Colonic mucosa (tissue), 4 donors: ENCODE measurements around the gene ADGB. TPM values are rescaled to one million over a fixed set of nuclear protein-coding genes. Genes with fewer than 3 reads are reported as not detected.

Experiments used
- DNase-seq: peaks from one replicate; pipeline ENCODE4 v3.0.0-alpha.2; 2020
- H3K27ac ChIP-seq: fragments of 200-600 bp; one replicate; pipeline ENCODE4 v1.8.0; 2021
- H3K27me3 ChIP-seq: fragments of 200-600 bp; one replicate; pipeline ENCODE4 v1.8.0; 2021
- H3K36me3 ChIP-seq: fragments of 200-600 bp; one replicate; pipeline ENCODE4 v1.8.0; 2021
- H3K4me1 ChIP-seq: fragments of 200-600 bp; one replicate; pipeline ENCODE4 v1.8.0; 2021; ENCODE audit warnings: mild to moderate bottlenecking
- H3K4me3 ChIP-seq: fragments of 200-600 bp; one replicate; pipeline ENCODE4 v1.8.0; 2021
- H3K9ac ChIP-seq, 2 donors: one replicate each; pipeline ENCODE4 v1.7.0; 2013; ENCODE audit warnings: control low read depth in 2 of 2, low read depth in 2 of 2, low read length in 2 of 2
- H3K9me3 ChIP-seq: fragments of 200-600 bp; one replicate; pipeline ENCODE4 v1.8.0; 2021
- intact Hi-C: fragments of 100-400 bp; cut with DNase I; formaldehyde crosslinking; loops from one replicate; pipeline ENCODE4 v1.14.1; 2022
- total RNA-seq, 2 donors: library from RNA; stranded (reverse); fragmentation: NEBNext Ultra II Directional in 1 of 2; extraction: Animal tissue kit (Norgen Biotek cat#: 25700) in 1 of 2; gene quantifications; one replicate each; pipeline ENCODE4 v1.2.1, GENCODE V29; 2021
- TF ChIP-seq, protein P1 (sequence below): fragments of 200-600 bp; IDR thresholded peaks from one replicate; pipeline ENCODE4 v1.8.0; 2022; ENCODE audit warnings: antibody characterized with exemption, mild to moderate bottlenecking
- donor health status: healthy.
- donor health status: DM: no; HTN: no; CAD: no.
- donor health status: DM: no; HTN: no; CAD: no.

ADGB gene
- total RNA-seq, 2 donors from 2014 or later = 0.57 to 0.72 TPM

DNA sequence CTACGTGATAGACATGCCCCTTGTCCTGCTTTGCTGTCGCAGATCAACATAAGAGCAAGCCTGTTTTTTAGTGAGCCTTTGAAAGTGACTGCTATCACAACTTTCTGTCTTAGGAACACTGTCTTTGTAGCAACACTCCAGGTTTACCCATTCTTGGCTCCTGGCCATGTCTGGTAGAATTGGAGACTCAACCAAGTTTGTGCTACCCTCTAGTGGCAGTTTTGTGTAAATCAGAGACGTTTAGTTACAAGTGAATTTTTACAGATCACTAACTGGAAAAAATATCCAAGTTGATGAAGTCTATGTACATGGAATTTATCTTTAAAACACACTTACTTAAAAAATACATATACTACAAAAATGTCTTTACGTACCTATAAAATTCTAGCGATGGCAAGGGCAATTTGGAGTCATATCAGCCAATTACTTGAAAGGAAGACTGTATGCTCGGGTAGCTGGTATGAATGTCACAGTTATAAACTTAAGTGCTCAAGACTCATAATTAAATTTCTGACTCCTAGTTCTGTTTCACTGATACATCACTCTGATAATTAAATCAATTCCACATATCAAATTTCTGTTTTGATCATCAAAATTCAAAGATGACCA is 101.4 kb downstream of the ADGB start:
- TF ChIP-seq, protein P1, sequence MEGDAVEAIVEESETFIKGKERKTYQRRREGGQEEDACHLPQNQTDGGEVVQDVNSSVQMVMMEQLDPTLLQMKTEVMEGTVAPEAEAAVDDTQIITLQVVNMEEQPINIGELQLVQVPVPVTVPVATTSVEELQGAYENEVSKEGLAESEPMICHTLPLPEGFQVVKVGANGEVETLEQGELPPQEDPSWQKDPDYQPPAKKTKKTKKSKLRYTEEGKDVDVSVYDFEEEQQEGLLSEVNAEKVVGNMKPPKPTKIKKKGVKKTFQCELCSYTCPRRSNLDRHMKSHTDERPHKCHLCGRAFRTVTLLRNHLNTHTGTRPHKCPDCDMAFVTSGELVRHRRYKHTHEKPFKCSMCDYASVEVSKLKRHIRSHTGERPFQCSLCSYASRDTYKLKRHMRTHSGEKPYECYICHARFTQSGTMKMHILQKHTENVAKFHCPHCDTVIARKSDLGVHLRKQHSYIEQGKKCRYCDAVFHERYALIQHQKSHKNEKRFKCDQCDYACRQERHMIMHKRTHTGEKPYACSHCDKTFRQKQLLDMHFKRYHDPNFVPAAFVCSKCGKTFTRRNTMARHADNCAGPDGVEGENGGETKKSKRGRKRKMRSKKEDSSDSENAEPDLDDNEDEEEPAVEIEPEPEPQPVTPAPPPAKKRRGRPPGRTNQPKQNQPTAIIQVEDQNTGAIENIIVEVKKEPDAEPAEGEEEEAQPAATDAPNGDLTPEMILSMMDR = peak; percentile 65
- no peaks in the 10 kb centered on the region for H3K36me3 ChIP-seq
- H3K27ac ChIP-seq = no peak overlapping the region
- no peaks in the 10 kb centered on the region for H3K27me3 ChIP-seq
- DNase-seq = peak; percentile 86
- no peaks in the 10 kb centered on the region for H3K4me1 ChIP-seq
- no peak overlapping the region for H3K4me3 ChIP-seq
- no peak overlapping the region for H3K9ac ChIP-seq
- no peaks in the 10 kb centered on the region for H3K9me3 ChIP-seq
- intact Hi-C loops = loop anchor here (5.0 kb wide), 2 partner anchors 158 to 773 kb away; partner anchors contain the start of gene RAB32

DNA sequence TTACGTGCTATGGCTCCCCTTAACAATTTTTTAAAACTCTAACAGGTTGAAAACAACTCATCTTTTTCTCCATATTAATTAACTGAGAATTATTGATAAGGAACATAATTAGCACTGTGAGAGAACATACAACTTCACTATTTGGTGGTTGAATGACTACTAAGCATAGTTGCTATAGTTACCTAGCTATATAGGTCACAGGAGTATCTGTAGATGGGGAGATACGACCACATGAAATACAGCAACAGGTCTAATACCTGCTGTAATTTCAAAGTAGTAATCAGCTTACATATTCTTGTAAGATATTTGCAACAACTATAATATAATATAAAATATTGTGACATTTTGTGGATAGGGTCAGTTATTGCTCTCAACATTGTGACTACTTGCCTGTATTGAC is 102.9 kb downstream of the ADGB start:
- TF ChIP-seq, protein P1 = no peak
- Histone ChIP-seq H3K9ac (no peak overlapping the region), H3K4me3 (no peak overlapping the region), H3K36me3 (no peaks in the 10 kb centered on the region), H3K27ac (no peak overlapping the region), H3K27me3 (no peaks in the 10 kb centered on the region), H3K4me1 (no peaks in the 10 kb centered on the region), H3K9me3 (no peaks in the 10 kb centered on the region)
- intact Hi-C loops = loop anchor here (5.0 kb wide), 2 partner anchors 159 to 774 kb away; partner anchors contain the start of gene RAB32
- DNase-seq = no peak

DNA sequence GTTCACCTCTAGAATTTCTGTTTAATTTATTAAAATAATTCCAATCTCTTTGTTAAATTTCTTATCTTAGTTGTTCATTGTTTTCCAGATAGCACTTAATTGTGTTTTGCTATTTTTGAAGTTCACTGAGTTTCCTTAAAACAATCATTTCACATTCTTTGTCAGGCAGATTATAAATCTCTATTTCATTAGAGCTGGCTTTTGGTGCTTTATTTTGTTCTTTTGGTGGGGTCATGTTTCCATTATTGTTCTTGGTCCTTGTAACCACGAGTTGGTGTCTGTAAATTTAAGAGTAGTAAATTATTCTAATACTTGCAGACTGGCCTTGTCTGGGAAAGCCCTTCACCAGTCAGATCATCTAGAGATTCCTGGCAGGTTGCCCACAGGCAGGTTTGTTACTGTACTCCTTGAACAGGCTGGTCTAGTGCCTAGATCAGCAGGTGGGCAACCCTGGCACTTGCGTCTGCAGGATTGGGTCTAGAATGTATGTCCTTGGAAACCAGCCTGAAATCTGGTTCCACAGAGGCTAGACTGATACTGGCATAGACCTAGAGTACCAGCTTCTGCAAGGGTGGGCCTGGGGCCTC is 110.4 kb downstream of the ADGB start:
- TF ChIP-seq, protein P1 = no peak
- no peak for DNase-seq
- H3K27ac ChIP-seq = no peak overlapping the region
- H3K9me3 ChIP-seq = no peaks in the 10 kb centered on the region
- no peak overlapping the region for H3K9ac ChIP-seq
- H3K4me1 ChIP-seq = no peaks in the 10 kb centered on the region
- intact Hi-C loops = no loop called here
- no peaks in the 10 kb centered on the region for H3K27me3 ChIP-seq
- H3K4me3 ChIP-seq = no peak overlapping the region
- H3K36me3 ChIP-seq = no peaks in the 10 kb centered on the region

DNA sequence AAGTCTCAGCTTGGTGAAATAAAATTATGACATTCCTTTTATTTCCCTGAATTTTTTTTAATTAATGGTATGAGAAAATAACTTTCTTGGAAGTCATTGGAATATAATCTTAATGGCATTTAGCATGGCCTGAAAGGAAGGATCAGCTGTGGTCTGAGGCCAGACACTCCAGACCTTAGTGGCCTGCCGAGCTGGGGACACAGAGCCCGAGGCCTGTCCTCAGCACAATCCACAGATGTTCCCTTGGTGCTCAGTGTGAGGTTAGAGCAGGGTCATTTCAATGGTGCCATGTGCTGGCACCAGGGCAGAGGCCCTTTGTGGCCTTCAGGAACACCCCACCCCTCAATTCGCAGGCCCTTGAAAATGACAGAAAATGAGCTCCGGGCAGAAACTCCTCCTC is 120.6 kb downstream of the ADGB start:
- DNase-seq = no peak
- Histone ChIP-seq H3K4me1 (no peaks in the 10 kb centered on the region), H3K4me3 (no peak overlapping the region), H3K9ac (no peak overlapping the region), H3K27ac (no peak overlapping the region), H3K27me3 (no peaks in the 10 kb centered on the region), H3K9me3 (no peaks in the 10 kb centered on the region), H3K36me3 (no peaks in the 10 kb centered on the region)
- TF ChIP-seq, protein P1 = no peak
- intact Hi-C loops = no loop called here

DNA sequence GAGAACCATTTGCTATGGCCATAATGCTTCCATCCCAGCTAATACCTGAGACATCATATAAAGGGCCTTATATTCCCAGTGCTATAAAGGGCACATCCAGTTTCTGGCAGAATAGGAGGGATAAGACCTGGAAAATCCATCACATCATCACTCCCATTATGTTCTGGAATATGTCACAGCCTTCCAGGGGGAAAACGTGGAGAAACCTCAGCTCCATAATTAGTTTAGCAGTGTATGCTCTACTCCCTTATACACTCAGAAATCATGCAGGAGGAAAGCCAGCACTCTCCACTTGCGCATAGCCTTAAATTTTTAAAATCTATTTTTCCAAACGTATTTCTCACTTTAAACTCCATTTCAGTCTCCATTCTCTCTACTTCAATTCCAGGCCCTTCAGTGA is 140.9 kb downstream of the ADGB start:
- Histone ChIP-seq H3K4me3 (no peak overlapping the region), H3K9ac (no peak overlapping the region), H3K36me3 (no peaks in the 10 kb centered on the region), H3K27me3 (no peaks in the 10 kb centered on the region), H3K9me3 (no peaks in the 10 kb centered on the region), H3K4me1 (no peaks in the 10 kb centered on the region), H3K27ac (no peak overlapping the region)
- TF ChIP-seq, protein P1 = no peak
- no peak for DNase-seq
- intact Hi-C loops = no loop called here
